ENCODE measurements around the gene TREH. TPM values are rescaled to one million over a fixed set of nuclear protein-coding genes. Genes with fewer than 3 reads are reported as not detected.

Gene TREH
- total and polyA plus RNA-seq, 2 of the 8 experiments (the other 6 are each of a cell fraction or from before 2014, with no cell fraction given): 0.03 TPM; not detected in 1

- TF ChIP-seq SAP30 (IDR thresholded peaks at IDR 0.05; ENCODE audit: insufficient read depth, insufficient replicate concordance, low read length) (no peak), CBX8 (IDR thresholded peaks at IDR 0.05; ENCODE audit: borderline replicate concordance, low read depth, low read length) (no peak), TAF1 (IDR thresholded peaks at IDR 0.05; ENCODE audit: low read depth, low read length) (no peak), POLR2AphosphoS5 (IDR thresholded peaks at IDR 0.05; ENCODE audit: low read depth, low read length) (no peak), BACH1 (IDR thresholded peaks at IDR 0.05; ENCODE audit: low read length) (no peak), SIX5 (IDR thresholded peaks at IDR 0.05; ENCODE audit: low read depth, low read length) (no peak)
Measured at GRCh38 chr11:118623269-118623655, 56.2 kb downstream of the TREH start (continued).
